HFF-Myc (cell line): ENCODE data around the gene TNIK.
A peak's percentile ranks its signal among the peaks of the same experiment; 100 is the strongest.

Experiments
- DNase-seq: peaks from one replicate; pipeline ENCODE4 v3.0.0-alpha.2; 2011; ENCODE audit warnings: low read depth; ENCODE audit errors: extremely low read depth
- H3K4me3 ChIP-seq: replicated peaks from 2 replicates; pipeline ENCODE4 v1.5.1; 2011; ENCODE audit warnings: low read depth, mild to moderate bottlenecking, control low read depth, low read length
- CTCF ChIP-seq: IDR thresholded peaks from 2 replicates; pipeline ENCODE4 v1.5.1; 2012; ENCODE audit warnings: mild to moderate bottlenecking, low read depth, low read length, control low read depth; ENCODE audit errors: missing control alignments

The TNIK gene

GRCh38 chr3:171189394-171190080 is 270.7 kb downstream of the TNIK start:
- no peak overlapping the region for H3K4me3 ChIP-seq
- TF ChIP-seq CTCF: no peak
- DNase-seq: no peak

DNA sequence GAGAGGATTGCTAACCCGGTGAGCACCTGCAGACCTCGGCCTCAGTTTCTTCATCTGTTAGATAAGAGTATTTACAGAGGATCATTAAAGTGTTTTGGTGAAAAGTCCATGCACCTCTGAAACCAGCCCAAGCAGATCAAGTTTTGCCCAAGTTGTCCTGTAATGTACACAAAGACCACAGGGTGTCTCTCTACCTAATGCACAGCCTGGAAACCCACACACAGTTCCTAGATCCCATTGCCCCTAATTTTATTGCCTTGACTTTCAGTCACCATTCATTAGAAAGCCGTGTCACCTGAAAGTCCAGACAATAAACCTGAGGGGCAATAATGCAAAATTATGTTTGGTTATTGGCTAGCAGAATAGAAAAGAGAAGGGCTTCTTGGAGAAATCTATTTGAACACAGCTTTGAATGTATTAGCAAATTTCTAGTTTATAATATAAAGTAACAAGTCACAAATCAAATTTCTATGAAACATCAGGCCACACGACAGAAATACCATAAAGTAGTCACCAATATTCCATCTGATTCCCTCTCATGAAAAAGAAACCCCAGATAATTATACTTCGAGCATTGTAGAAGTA is 272.4 kb downstream of the TNIK start:
- peak; percentile 61 for TF ChIP-seq CTCF
- no peak for DNase-seq
- H3K4me3 ChIP-seq: no peak overlapping the region

GRCh38 chr3:171186817-171187500 is 273.2 kb downstream of the TNIK start:
- DNase-seq: no peak
- no peak overlapping the region for H3K4me3 ChIP-seq
- TF ChIP-seq CTCF: no peak

DNA sequence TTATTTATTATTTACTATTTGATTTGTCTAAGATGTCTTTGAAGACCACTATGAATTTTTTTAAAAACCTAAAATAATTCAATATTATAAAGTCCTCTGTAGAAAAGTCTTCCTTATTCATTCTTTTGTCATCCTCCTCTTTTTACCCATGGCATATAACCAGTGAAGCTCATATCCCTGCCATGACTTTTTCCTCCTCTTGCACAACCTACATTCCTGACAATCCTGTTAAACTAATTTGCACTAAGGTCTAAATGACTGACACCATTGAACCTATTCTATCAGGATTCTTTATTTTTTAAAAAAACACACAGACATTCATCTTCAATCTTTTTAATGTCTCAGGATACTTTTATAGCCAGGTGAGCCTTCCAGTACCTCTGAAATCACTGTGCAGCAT is 273.8 kb downstream of the TNIK start:
- no peak for TF ChIP-seq CTCF

GRCh38 chr3:171185959-171186358 is 274.2 kb downstream of the TNIK start:
- DNase-seq: no peak
- TF ChIP-seq CTCF: no peak
- no peak overlapping the region for H3K4me3 ChIP-seq

More for the DNA sequence above, 273.8 kb downstream of the TNIK start:
- no peak for DNase-seq
- H3K4me3 ChIP-seq: no peak overlapping the region

GRCh38 chr3:171184372-171184771 is 275.8 kb downstream of the TNIK start:
- no peak for TF ChIP-seq CTCF
- no peak overlapping the region for H3K4me3 ChIP-seq
- DNase-seq: no peak
